Measurements from ENCODE around the gene MYO5C.
A peak's percentile ranks its signal among the peaks of the same experiment; 100 is the strongest.
"Not testable (repeated sequence)": the region's sequence is repeated elsewhere in the genome, so short reads cannot be mapped to it uniquely, and the experiment has no call there.

MYO5C gene

GRCh38 chr15:52308446-52309153 is 13.0 kb upstream of the MYO5C start:
- no peak for DNase-seq

- DNase-seq = no peak
Measured at GRCh38 chr15:52307847-52308246, 12.2 kb upstream of the MYO5C start.

GRCh38 chr15:52306270-52306669 is 10.7 kb upstream of the MYO5C start:
- DNase-seq = peak; percentile 51

- no peak for DNase-seq
Measured at GRCh38 chr15:52303093-52303772, 7.6 kb upstream of the MYO5C start.

GRCh38 chr15:52301265-52301847 is 5.8 kb upstream of the MYO5C start:
- no peak for DNase-seq

GRCh38 chr15:52294881-52295420 is 653 bp downstream of the MYO5C start:
- DNase-seq = no peak

GRCh38 chr15:52292780-52293392 is 2.7 kb downstream of the MYO5C start:
- DNase-seq = no peak

GRCh38 chr15:52291204-52291603 is 4.4 kb downstream of the MYO5C start:
- DNase-seq = no peak

GRCh38 chr15:52290800-52291199 is 4.8 kb downstream of the MYO5C start:
- DNase-seq = no peak

- no peak for DNase-seq
Measured at GRCh38 chr15:52290329-52290728, 5.3 kb downstream of the MYO5C start.

- DNase-seq = no peak
Measured at GRCh38 chr15:52289629-52290081, 5.9 kb downstream of the MYO5C start.

- no peak for DNase-seq
Measured at GRCh38 chr15:52288986-52289385, 6.6 kb downstream of the MYO5C start.

- DNase-seq = no peak
Measured at GRCh38 chr15:52288051-52288942, 7.3 kb downstream of the MYO5C start.

GRCh38 chr15:52287114-52287513 is 8.5 kb downstream of the MYO5C start:
- DNase-seq = no peak

- DNase-seq = not testable (repeated sequence)
Measured at GRCh38 chr15:52285941-52286340, 9.7 kb downstream of the MYO5C start.

- DNase-seq = no peak
Measured at GRCh38 chr15:52284164-52284563, 11.4 kb downstream of the MYO5C start.

GRCh38 chr15:52283281-52283680 is 12.3 kb downstream of the MYO5C start:
- DNase-seq = no peak

GRCh38 chr15:52282418-52282817 is 13.2 kb downstream of the MYO5C start:
- no peak for DNase-seq

- no peak for DNase-seq
Measured at GRCh38 chr15:52281085-52282035, 14.2 kb downstream of the MYO5C start.

GRCh38 chr15:52280326-52281084 is 15.1 kb downstream of the MYO5C start:
- DNase-seq = no peak

Data from fibroblast of upper back skin (primary cell).